Spleen (tissue), 11 donors: ENCODE data around the gene CCDC126. TPM values are rescaled to one million over a fixed set of nuclear protein-coding genes. Genes with fewer than 3 reads are reported as not detected.

ENCODE experiments used
- DNase-seq: peaks from one replicate; pipeline ENCODE4 v3.0.0-alpha.2; 2020
- H3K27ac ChIP-seq, 8 donors: fragments of 200-600 bp; sonication (generic) in 7 of 8; 1 replicate in 4 of 8; 2 replicates in 4 of 8; pipeline versions ENCODE4 v1.5.0 to v1.8.0; 2016 to 2021; ENCODE audit warnings: inconsistent platforms in 4 of 8, mild to moderate bottlenecking in 4 of 8, moderate library complexity in 1 of 8
- H3K27me3 ChIP-seq, 7 donors: fragments of 200-600 bp; sonication (generic) in 6 of 7; replicated peaks in 1 of 7; 1 replicate in 4 of 7; 2 replicates in 3 of 7; pipeline versions ENCODE4 v1.5.0 to v1.8.0; 2016 to 2021; ENCODE audit warnings: inconsistent platforms in 3 of 7, mild to moderate bottlenecking in 1 of 7
- H3K36me3 ChIP-seq, 6 donors: fragments of 200-600 bp; sonication (generic) in 5 of 6; 1 replicate in 4 of 6; 2 replicates in 2 of 6; pipeline versions ENCODE4 v1.5.0 to v1.8.0; 2016 to 2021; ENCODE audit warnings: inconsistent platforms in 2 of 6
- H3K4me1 ChIP-seq, 6 donors: fragments of 200-600 bp; sonication (generic) in 5 of 6; 1 replicate in 3 of 6; 2 replicates in 3 of 6; pipeline versions ENCODE4 v1.5.0 to v1.8.0; 2016 to 2021; ENCODE audit warnings: inconsistent platforms in 3 of 6
- H3K4me3 ChIP-seq, 8 donors: fragments of 200-600 bp; sonication (generic) in 7 of 8; 1 replicate in 4 of 8; 2 replicates in 4 of 8; pipeline versions ENCODE4 v1.5.0 to v1.8.0; 2016 to 2021; ENCODE audit warnings: inconsistent platforms in 4 of 8, mild to moderate bottlenecking in 4 of 8, moderate library complexity in 2 of 8
- H3K9me3 ChIP-seq, 8 donors: fragments of 200-600 bp; sonication (generic) in 7 of 8; 1 replicate in 4 of 8; 2 replicates in 4 of 8; pipeline versions ENCODE4 v1.5.0 to v1.8.0; 2016 to 2021; ENCODE audit warnings: inconsistent platforms in 4 of 8
- POLR2A ChIP-seq, 3 donors: fragments of 450-650 bp; IDR thresholded peaks; one replicate each; pipeline ENCODE4 v1.5.1; 2017; ENCODE audit warnings: antibody characterized with exemption in 3 of 3, mild to moderate bottlenecking in 1 of 3
- POLR2AphosphoS5 ChIP-seq, 3 donors: sonication (generic); formaldehyde crosslinking; IDR thresholded peaks; one replicate each; pipeline ENCODE4 v1.5.1; 2017; ENCODE audit warnings: antibody characterized with exemption in 3 of 3
- WGBS, 5 donors: extraction: QIAGEN DNeasy Blood & Tissue Kit in 3 of 5; methylation state at CpG; one replicate each; pipeline versions ENCODE4 v1.1.5 to v1.1.7; 2013 to 2018; 5-methylcytosine and 5-hydroxymethylcytosine counted together
- intact Hi-C: fragments of 100-400 bp; cut with DNase I; formaldehyde crosslinking; loops from one replicate; pipeline ENCODE4 v1.15.0; 2023; ENCODE audit warnings: low total_unique reads
- polyA plus RNA-seq, 3 donors: library from polyadenylated mRNA; stranded (reverse); fragments of 200-250 nt; gene quantifications; one replicate each; pipeline ENCODE4 v1.2.1, GENCODE V29; 2013
- total RNA-seq, 7 donors: library from RNA; depleted of rRNA in 3 of 7; stranded (reverse); fragments of >200 nt in 3 of 7; fragmentation: NEBNext Ultra II Directional in 4 of 7; extraction: Animal tissue kit (Norgen Biotek cat#: 25700) in 4 of 7; gene quantifications; one replicate each; pipeline versions ENCODE4 v1.1.0 to v1.2.1, GENCODE V29; 2016 to 2021
- TF ChIP-seq, protein P1 (sequence below), 11 experiments: fragments of 200-600 bp in 7 of 11; fragments of 450-650 bp in 4 of 11; sonication (generic) in 4 of 11; IDR thresholded peaks in 8 of 11; conservative IDR thresholded peaks in 3 of 11; 1 replicate in 7 of 11; 2 replicates in 4 of 11; pipeline versions ENCODE4 v1.4.0 to v1.8.0; 2016 to 2021; ENCODE audit warnings: antibody characterized with exemption in 11 of 11, inconsistent platforms in 4 of 11, mild to moderate bottlenecking in 1 of 11
- donor health status: healthy with polysubstance abuse.
- donor health status: DM: no; HTN: no; CAD: no; lungs with moderate emphysema.
- donor health status: DM: no; HTN: no; CAD: no.
- donor health status: Bipolar disorder and iron deficiency.
- donor health status: healthy.
- donor health status: DM: no; HTN: no; CAD: no.
- donor health status: DM: yes; HTN: yes; CAD: no.

CCDC126 gene
- total and polyA plus RNA-seq, 10 donors = 3.2 to 25.6 (median 12.1) TPM

- H3K36me3 ChIP-seq = peaks cover 0 to 52% (median 5%) of the 10 kb centered on the region in 6 donors
- no peaks in the 10 kb centered on the region for H3K9me3 ChIP-seq
- DNase-seq = no peak
- H3K27me3 ChIP-seq = no peaks in the 10 kb centered on the region
- TF ChIP-seq POLR2AphosphoS5 (IDR thresholded peaks at IDR 0.05) = no peak
- TF ChIP-seq POLR2A (IDR thresholded peaks at IDR 0.05) = no peak
- TF ChIP-seq, protein P1, sequence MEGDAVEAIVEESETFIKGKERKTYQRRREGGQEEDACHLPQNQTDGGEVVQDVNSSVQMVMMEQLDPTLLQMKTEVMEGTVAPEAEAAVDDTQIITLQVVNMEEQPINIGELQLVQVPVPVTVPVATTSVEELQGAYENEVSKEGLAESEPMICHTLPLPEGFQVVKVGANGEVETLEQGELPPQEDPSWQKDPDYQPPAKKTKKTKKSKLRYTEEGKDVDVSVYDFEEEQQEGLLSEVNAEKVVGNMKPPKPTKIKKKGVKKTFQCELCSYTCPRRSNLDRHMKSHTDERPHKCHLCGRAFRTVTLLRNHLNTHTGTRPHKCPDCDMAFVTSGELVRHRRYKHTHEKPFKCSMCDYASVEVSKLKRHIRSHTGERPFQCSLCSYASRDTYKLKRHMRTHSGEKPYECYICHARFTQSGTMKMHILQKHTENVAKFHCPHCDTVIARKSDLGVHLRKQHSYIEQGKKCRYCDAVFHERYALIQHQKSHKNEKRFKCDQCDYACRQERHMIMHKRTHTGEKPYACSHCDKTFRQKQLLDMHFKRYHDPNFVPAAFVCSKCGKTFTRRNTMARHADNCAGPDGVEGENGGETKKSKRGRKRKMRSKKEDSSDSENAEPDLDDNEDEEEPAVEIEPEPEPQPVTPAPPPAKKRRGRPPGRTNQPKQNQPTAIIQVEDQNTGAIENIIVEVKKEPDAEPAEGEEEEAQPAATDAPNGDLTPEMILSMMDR (IDR thresholded peaks at IDR 0.05 in 8 of 11, conservative IDR thresholded peaks at IDR 0.05 in 3 of 11) = no peak
- H3K4me1 ChIP-seq = peaks cover 3 to 10% (median 8%) of the 10 kb centered on the region in 6 donors
- intact Hi-C loops = no loop called here
- 82 to 88% (median 86%) methylated on average over 3 of the region's 3 CpGs for WGBS, 5 donors
- no peak overlapping the region for H3K27ac ChIP-seq
- no peak overlapping the region for H3K4me3 ChIP-seq
Observed at GRCh38 chr7:23685731-23686130, 88.5 kb downstream of the CCDC126 start.

DNA sequence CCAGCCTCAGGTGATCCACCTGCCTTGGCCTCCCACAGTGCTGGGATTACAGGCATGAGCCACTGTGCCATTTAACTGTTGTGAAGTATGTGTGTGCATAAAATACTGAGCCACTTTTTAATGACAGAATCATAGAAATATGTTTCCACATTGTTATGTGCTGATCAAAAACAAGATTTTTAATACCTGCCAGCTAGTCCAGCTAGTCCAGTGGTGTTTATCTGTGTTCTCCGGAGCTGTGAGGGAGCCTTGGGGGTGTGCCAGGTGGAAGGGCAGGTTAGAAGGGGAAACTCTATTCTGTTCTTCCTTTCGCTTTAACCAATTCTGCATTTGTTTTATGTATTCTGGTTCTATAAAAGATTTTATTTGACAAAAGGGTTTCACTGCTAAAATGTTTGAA is 89.8 kb downstream of the CCDC126 start:
- H3K4me3 ChIP-seq = no peak overlapping the region
- TF ChIP-seq POLR2AphosphoS5 (IDR thresholded peaks at IDR 0.05) = no peak
- TF ChIP-seq, protein P1 (IDR thresholded peaks at IDR 0.05 in 8 of 11, conservative IDR thresholded peaks at IDR 0.05 in 3 of 11) = no peak
- TF ChIP-seq POLR2A (IDR thresholded peaks at IDR 0.05) = no peak
- DNase-seq = no peak
- H3K9me3 ChIP-seq = no peaks in the 10 kb centered on the region
- WGBS, 5 donors = 89 to 92% (median 92%) methylated on average over 2 of the region's 2 CpGs
- peaks cover 0 to 64% (median 8%) of the 10 kb centered on the region in 6 donors for H3K36me3 ChIP-seq
- H3K4me1 ChIP-seq = no peaks in the 10 kb centered on the region
- intact Hi-C loops = no loop called here
- H3K27ac ChIP-seq = no peak overlapping the region
- H3K27me3 ChIP-seq = no peaks in the 10 kb centered on the region

DNA sequence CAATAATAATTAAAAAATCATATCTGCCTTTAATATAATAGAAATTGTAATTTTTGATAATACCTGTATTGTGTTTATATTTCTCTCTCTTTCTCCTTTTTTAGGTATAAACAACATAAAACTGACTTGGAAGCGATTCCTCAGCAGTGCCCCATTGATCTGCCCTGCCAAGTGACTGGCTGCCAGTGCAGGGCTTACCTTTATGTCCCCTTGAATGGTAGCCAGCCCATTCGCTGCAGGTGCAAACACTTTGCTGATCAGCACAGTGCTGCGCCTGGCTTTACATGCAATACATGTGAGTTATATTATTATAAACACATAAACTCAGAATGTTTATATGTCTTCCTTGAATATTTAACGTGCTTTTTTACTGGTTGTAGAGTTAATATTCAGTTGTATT is 92.0 kb downstream of the CCDC126 start:
- Histone ChIP-seq H3K27ac (no peak overlapping the region), H3K9me3 (peaks cover 0 to 5% (median 0%) of the 10 kb centered on the region in 8 donors), H3K27me3 (no peaks in the 10 kb centered on the region), H3K4me3 (no peak overlapping the region), H3K36me3 (peaks cover 0 to 86% (median 15%) of the 10 kb centered on the region in 6 donors), H3K4me1 (no peaks in the 10 kb centered on the region)
- intact Hi-C loops = no loop called here
- no peak for TF ChIP-seq POLR2AphosphoS5 (IDR thresholded peaks at IDR 0.05)
- TF ChIP-seq, protein P1 (IDR thresholded peaks at IDR 0.05 in 8 of 11, conservative IDR thresholded peaks at IDR 0.05 in 3 of 11) = no peak
- no peak for TF ChIP-seq POLR2A (IDR thresholded peaks at IDR 0.05)
- WGBS, 5 donors = 93 to 97% (median 94%) methylated on average over 4 of the region's 4 CpGs
- DNase-seq = no peak

DNA sequence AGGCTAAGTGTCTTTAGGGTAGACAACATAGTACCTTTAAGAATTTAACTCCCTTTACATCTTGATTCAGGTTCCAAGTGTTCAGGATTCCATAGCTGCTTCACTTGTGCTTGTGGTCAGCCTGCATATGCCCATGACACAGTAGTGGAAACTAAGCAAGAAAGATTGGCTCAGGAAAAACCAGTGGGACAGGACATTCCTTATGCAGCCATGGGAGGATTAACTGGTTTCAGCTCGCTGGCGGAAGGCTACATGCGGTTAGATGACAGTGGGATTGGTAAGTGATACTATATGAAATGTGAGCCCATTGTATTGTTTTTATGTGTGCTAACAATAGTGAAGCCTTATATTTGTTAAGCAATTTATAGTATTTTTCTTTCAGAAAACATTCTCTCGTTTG is 94.1 kb downstream of the CCDC126 start:
- H3K27me3 ChIP-seq = no peaks in the 10 kb centered on the region
- intact Hi-C loops = no loop called here
- H3K4me3 ChIP-seq = no peak overlapping the region
- H3K4me1 ChIP-seq = no peaks in the 10 kb centered on the region
- H3K9me3 ChIP-seq = peaks cover 0 to 5% (median 0%) of the 10 kb centered on the region in 8 donors
- no peak for DNase-seq
- H3K36me3 ChIP-seq = peaks cover 0 to 94% (median 15%) of the 10 kb centered on the region in 6 donors
- 90 to 98% (median 93%) methylated on average over 4 of the region's 4 CpGs for WGBS, 5 donors
- TF ChIP-seq POLR2A (IDR thresholded peaks at IDR 0.05) (no peak), POLR2AphosphoS5 (IDR thresholded peaks at IDR 0.05) (no peak)
- TF ChIP-seq, protein P1 (IDR thresholded peaks at IDR 0.05 in 8 of 11, conservative IDR thresholded peaks at IDR 0.05 in 3 of 11) = no peak
- no peak overlapping the region for H3K27ac ChIP-seq
